HG03469 (cell line): ENCODE data around the gene SSX2B.
"Not testable (repeated sequence)": the region's sequence is repeated elsewhere in the genome, so short reads cannot be mapped to it uniquely, and the experiment has no call there.

ENCODE experiments used
- ATAC-seq: cut with Tn5 transposase; IDR thresholded peaks from one replicate; pipeline ENCODE4 v1.9.1; 2021; ENCODE audit warnings: mild to moderate bottlenecking, moderate library complexity, moderate number of reproducible peaks; ENCODE audit not compliant: unreplicated experiment

SSX2B gene

GRCh38 chrX:52750952-52751351 lies at the start of gene SSX2B:
Gene SSX2B, plus strand, starts transcription at chrX:52751252. Its CDS starts 1,429 bp downstream, at chrX:52752681.
- not testable (repeated sequence) for ATAC-seq

- ATAC-seq = not testable (repeated sequence)
Measured at GRCh38 chrX:52707078-52707477, 44.0 kb upstream of the SSX2B start, which contains the start of gene SSX2. Gene SSX2, minus strand, starts transcription at chrX:52707178. Its CDS starts 1,429 bp downstream, at chrX:52705749.

GRCh38 chrX:52765983-52766382 lies 14.9 kb downstream of the SSX2B start:
- not testable (repeated sequence) for ATAC-seq

- not testable (repeated sequence) for ATAC-seq
Measured at GRCh38 chrX:52773504-52773903, 22.5 kb downstream of the SSX2B start.

GRCh38 chrX:52797327-52797726 lies 46.3 kb downstream of the SSX2B start, which contains the start of gene SPANXN5:
Gene SPANXN5, minus strand, starts transcription at chrX:52797427. Its CDS starts 79 bp downstream, at chrX:52797348.
- not testable (repeated sequence) for ATAC-seq

- ATAC-seq = not testable (repeated sequence)
Measured at GRCh38 chrX:52804876-52805275, 53.8 kb downstream of the SSX2B start.
